WTC11 (cell line): ENCODE data around the gene FLT1. TPM values are rescaled to one million over a fixed set of nuclear protein-coding genes. Genes with fewer than 3 reads are reported as not detected.
A peak's percentile ranks its signal among the peaks of the same experiment; 100 is the strongest.

Experiments
- ATAC-seq: fragments of 200-7000 bp; cut with Tn5 transposase; 2 replicates; pipeline ENCODE4 v1.10.0; 2021; ENCODE audit warnings: mild to moderate bottlenecking, moderate library complexity
- CTCF ChIA-PET: fragments of 300-600 bp; sonication (Branson Sonifier 250); formaldehyde crosslinking; loops from one replicate; lab custom pipeline; 2021; ENCODE audit warnings: antibody characterized with exemption; lab: Charles Lee
- POLR2A ChIA-PET: fragments of 350-600 bp; sonication (Branson Sonifier 250); formaldehyde crosslinking; loops from one replicate; lab custom pipeline; 2021; ENCODE audit warnings: antibody characterized with exemption; lab: Charles Lee
- DNase-seq: peaks from one replicate; pipeline ENCODE4 v3.0.0; 2021; ENCODE audit warnings: low spot score
- H3K27ac Mint-ChIP-seq: 2 replicates; pipeline ENCODE4 v1.8.0; 2021; ENCODE audit warnings: mixed read lengths
- H3K27me3 Mint-ChIP-seq: 2 replicates; pipeline ENCODE4 v1.8.0; 2021; ENCODE audit warnings: low read depth, mild to moderate bottlenecking, moderate library complexity, mixed read lengths
- H3K36me3 Mint-ChIP-seq: 2 replicates; pipeline ENCODE4 v1.8.0; 2021; ENCODE audit warnings: mixed read lengths
- H3K4me1 Mint-ChIP-seq: 2 replicates; pipeline ENCODE4 v1.8.0; 2022; ENCODE audit warnings: mixed read lengths
- H3K4me3 Mint-ChIP-seq: 2 replicates; pipeline ENCODE4 v1.8.0; 2021; ENCODE audit warnings: mild to moderate bottlenecking, moderate library complexity, mixed read lengths
- H3K9me3 Mint-ChIP-seq: 2 replicates; pipeline ENCODE4 v1.8.0; 2021; ENCODE audit warnings: mixed read lengths
- ATF1 ChIP-seq: sonication (generic); formaldehyde crosslinking; IDR thresholded peaks from 2 replicates; pipeline ENCODE4 v1.8.1; 2023; ENCODE audit warnings: mild to moderate bottlenecking, moderate library complexity, missing genetic modification reagents
- IRF2 ChIP-seq: sonication (generic); formaldehyde crosslinking; IDR thresholded peaks from 2 replicates; pipeline ENCODE4 v1.8.0; 2022; ENCODE audit warnings: low read depth, missing genetic modification reagents, borderline replicate concordance
- KAT7 ChIP-seq: sonication (generic); formaldehyde crosslinking; IDR thresholded peaks from 2 replicates; pipeline ENCODE4 v1.8.1; 2023; ENCODE audit warnings: missing genetic modification reagents, mild to moderate bottlenecking, borderline replicate concordance
- NR1H2 ChIP-seq: sonication (generic); formaldehyde crosslinking; IDR thresholded peaks from 2 replicates; pipeline ENCODE4 v1.9.0; 2021; ENCODE audit warnings: mild to moderate bottlenecking, moderate library complexity, missing genetic modification reagents
- NR3C1 ChIP-seq: sonication (generic); formaldehyde crosslinking; conservative IDR thresholded peaks from 2 replicates; pipeline ENCODE4 v1.8.1; 2023; ENCODE audit warnings: low read depth, mild to moderate bottlenecking, missing genetic modification reagents
- PRRX2 ChIP-seq: fragments of 250-450 bp; sonication (Bioruptor Pico); IDR thresholded peaks from 2 replicates; pipeline ENCODE4 v1.8.0; 2021; ENCODE audit warnings: mild to moderate bottlenecking
- RELA ChIP-seq: sonication (generic); formaldehyde crosslinking; IDR thresholded peaks from 2 replicates; pipeline ENCODE4 v1.8.1; 2022; ENCODE audit warnings: missing genetic modification reagents, mild to moderate bottlenecking, borderline replicate concordance
- RORB ChIP-seq: fragments of 250-450 bp; sonication (Bioruptor Pico); IDR thresholded peaks from 2 replicates; pipeline ENCODE4 v1.9.0; 2021; ENCODE audit warnings: mild to moderate bottlenecking
- SP1 ChIP-seq: sonication (generic); formaldehyde crosslinking; conservative IDR thresholded peaks from 2 replicates; pipeline ENCODE4 v1.8.1; 2022; ENCODE audit warnings: missing genetic modification reagents
- TEAD1 ChIP-seq: sonication (generic); formaldehyde crosslinking; IDR thresholded peaks from 2 replicates; pipeline ENCODE4 v1.8.0; 2022; ENCODE audit warnings: mild to moderate bottlenecking, missing genetic modification reagents
- ZBTB21 ChIP-seq: sonication (generic); formaldehyde crosslinking; IDR thresholded peaks from 2 replicates; pipeline ENCODE4 v1.8.1; 2023; ENCODE audit warnings: mild to moderate bottlenecking, missing genetic modification reagents, borderline replicate concordance
- ZNF416 ChIP-seq: fragments of 250-450 bp; sonication (Bioruptor Pico); IDR thresholded peaks from 2 replicates; pipeline ENCODE4 v1.9.0; 2021; ENCODE audit warnings: mild to moderate bottlenecking, inconsistent platforms
- total RNA-seq: library from RNA; stranded (reverse); gene quantifications from 3 replicates; pipeline ENCODE4 v1.2.3, GENCODE V29; 2021
- TF ChIP-seq, protein P1 (sequence below): sonication (generic); formaldehyde crosslinking; IDR thresholded peaks from 2 replicates; pipeline ENCODE4 v1.8.1; 2023; ENCODE audit warnings: mild to moderate bottlenecking, missing genetic modification reagents
- TF ChIP-seq, protein P2 (sequence below): sonication (generic); formaldehyde crosslinking; IDR thresholded peaks from 2 replicates; pipeline ENCODE4 v1.8.0; 2023; ENCODE audit warnings: missing genetic modification reagents, mild to moderate bottlenecking, borderline replicate concordance
- TF ChIP-seq, protein P3 (sequence below): sonication (generic); formaldehyde crosslinking; IDR thresholded peaks from 2 replicates; pipeline ENCODE4 v1.8.1; 2023; ENCODE audit warnings: mild to moderate bottlenecking, missing genetic modification reagents, borderline replicate concordance
- TF ChIP-seq, protein P4 (sequence below): sonication (generic); formaldehyde crosslinking; IDR thresholded peaks from 2 replicates; pipeline ENCODE4 v1.8.1; 2022; ENCODE audit warnings: missing genetic modification reagents, borderline replicate concordance

Gene FLT1
- total RNA-seq, 1 experiment from 2014 or later: 66.3 TPM

DNA sequence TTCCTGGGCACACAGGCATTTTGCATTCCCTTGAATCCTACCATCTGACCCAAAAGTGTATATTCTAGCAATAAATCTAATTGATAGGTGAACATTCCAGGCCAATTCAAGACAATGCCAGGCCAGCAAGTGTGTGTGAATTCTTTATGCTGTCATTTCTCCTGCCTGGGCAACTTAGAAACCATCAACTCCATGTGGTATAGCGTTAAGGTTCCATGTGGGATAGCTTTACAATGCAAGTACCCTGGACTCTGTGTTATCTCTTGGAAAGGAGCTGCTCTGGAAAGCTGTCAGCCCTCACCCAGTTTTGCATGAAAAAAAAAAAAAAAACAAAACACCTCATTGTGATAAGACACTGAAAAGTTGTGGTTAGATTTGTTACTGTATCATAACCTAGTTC is 15.6 kb upstream of the FLT1 start:
- no peaks in the 10 kb centered on the region for H3K36me3 Mint-ChIP-seq
- H3K4me3 Mint-ChIP-seq: no peak overlapping the region
- ATAC-seq: 0 out of 2 replicates have a peak, but pooled peaks have one; percentile 28
- no peaks in the 10 kb centered on the region for H3K27me3 Mint-ChIP-seq
- POLR2A ChIA-PET: no interaction called here
- H3K9me3 Mint-ChIP-seq: no peaks in the 10 kb centered on the region; the same call in 1 of the 2 replicates
- CTCF ChIA-PET: no interaction called here
- H3K4me1 Mint-ChIP-seq: peaks cover 12% of the 10 kb centered on the region
- no peak for DNase-seq
- TF ChIP-seq, protein P1, sequence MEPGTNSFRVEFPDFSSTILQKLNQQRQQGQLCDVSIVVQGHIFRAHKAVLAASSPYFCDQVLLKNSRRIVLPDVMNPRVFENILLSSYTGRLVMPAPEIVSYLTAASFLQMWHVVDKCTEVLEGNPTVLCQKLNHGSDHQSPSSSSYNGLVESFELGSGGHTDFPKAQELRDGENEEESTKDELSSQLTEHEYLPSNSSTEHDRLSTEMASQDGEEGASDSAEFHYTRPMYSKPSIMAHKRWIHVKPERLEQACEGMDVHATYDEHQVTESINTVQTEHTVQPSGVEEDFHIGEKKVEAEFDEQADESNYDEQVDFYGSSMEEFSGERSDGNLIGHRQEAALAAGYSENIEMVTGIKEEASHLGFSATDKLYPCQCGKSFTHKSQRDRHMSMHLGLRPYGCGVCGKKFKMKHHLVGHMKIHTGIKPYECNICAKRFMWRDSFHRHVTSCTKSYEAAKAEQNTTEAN: no peak
- TF ChIP-seq RORB (CRISPR knock-in tag) (no peak), NR1H2 (CRISPR knock-in tag) (no peak), ZBTB21 (no peak), RELA (CRISPR knock-in tag) (no peak), PRRX2 (CRISPR knock-in tag) (no peak), TEAD1 (CRISPR knock-in tag) (no peak), KAT7 (no peak), ATF1 (CRISPR knock-in tag) (no peak), NR3C1 (CRISPR knock-in tag) (no peak), IRF2 (CRISPR knock-in tag) (no peak), ZNF416 (no peak), SP1 (CRISPR knock-in tag) (no peak)
- TF ChIP-seq, protein P2, sequence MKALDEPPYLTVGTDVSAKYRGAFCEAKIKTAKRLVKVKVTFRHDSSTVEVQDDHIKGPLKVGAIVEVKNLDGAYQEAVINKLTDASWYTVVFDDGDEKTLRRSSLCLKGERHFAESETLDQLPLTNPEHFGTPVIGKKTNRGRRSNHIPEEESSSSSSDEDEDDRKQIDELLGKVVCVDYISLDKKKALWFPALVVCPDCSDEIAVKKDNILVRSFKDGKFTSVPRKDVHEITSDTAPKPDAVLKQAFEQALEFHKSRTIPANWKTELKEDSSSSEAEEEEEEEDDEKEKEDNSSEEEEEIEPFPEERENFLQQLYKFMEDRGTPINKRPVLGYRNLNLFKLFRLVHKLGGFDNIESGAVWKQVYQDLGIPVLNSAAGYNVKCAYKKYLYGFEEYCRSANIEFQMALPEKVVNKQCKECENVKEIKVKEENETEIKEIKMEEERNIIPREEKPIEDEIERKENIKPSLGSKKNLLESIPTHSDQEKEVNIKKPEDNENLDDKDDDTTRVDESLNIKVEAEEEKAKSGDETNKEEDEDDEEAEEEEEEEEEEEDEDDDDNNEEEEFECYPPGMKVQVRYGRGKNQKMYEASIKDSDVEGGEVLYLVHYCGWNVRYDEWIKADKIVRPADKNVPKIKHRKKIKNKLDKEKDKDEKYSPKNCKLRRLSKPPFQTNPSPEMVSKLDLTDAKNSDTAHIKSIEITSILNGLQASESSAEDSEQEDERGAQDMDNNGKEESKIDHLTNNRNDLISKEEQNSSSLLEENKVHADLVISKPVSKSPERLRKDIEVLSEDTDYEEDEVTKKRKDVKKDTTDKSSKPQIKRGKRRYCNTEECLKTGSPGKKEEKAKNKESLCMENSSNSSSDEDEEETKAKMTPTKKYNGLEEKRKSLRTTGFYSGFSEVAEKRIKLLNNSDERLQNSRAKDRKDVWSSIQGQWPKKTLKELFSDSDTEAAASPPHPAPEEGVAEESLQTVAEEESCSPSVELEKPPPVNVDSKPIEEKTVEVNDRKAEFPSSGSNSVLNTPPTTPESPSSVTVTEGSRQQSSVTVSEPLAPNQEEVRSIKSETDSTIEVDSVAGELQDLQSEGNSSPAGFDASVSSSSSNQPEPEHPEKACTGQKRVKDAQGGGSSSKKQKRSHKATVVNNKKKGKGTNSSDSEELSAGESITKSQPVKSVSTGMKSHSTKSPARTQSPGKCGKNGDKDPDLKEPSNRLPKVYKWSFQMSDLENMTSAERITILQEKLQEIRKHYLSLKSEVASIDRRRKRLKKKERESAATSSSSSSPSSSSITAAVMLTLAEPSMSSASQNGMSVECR (CRISPR knock-in tag): no peak
- TF ChIP-seq, protein P3, sequence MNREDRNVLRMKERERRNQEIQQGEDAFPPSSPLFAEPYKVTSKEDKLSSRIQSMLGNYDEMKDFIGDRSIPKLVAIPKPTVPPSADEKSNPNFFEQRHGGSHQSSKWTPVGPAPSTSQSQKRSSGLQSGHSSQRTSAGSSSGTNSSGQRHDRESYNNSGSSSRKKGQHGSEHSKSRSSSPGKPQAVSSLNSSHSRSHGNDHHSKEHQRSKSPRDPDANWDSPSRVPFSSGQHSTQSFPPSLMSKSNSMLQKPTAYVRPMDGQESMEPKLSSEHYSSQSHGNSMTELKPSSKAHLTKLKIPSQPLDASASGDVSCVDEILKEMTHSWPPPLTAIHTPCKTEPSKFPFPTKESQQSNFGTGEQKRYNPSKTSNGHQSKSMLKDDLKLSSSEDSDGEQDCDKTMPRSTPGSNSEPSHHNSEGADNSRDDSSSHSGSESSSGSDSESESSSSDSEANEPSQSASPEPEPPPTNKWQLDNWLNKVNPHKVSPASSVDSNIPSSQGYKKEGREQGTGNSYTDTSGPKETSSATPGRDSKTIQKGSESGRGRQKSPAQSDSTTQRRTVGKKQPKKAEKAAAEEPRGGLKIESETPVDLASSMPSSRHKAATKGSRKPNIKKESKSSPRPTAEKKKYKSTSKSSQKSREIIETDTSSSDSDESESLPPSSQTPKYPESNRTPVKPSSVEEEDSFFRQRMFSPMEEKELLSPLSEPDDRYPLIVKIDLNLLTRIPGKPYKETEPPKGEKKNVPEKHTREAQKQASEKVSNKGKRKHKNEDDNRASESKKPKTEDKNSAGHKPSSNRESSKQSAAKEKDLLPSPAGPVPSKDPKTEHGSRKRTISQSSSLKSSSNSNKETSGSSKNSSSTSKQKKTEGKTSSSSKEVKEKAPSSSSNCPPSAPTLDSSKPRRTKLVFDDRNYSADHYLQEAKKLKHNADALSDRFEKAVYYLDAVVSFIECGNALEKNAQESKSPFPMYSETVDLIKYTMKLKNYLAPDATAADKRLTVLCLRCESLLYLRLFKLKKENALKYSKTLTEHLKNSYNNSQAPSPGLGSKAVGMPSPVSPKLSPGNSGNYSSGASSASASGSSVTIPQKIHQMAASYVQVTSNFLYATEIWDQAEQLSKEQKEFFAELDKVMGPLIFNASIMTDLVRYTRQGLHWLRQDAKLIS (CRISPR knock-in tag): no peak
- no peak overlapping the region for H3K27ac Mint-ChIP-seq

DNA sequence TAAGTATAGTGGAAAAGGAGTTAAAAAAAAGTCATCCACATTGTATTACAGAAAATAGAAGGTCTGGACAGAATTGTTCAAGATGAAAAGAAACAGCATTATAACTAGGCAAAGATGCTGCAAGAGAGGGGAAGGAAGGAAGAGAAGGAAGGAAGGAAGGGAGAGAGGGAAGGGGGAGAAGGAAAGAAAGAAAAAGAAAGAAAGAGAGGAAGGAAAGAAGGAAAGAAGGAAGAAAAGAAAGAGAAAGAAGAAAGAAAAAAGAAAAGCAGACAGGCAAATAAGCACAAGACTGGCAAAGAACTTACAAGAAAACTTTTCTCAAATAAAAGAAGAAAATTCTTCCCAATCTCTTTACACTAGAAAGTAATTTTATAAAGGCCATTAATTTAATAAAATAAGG is 15.1 kb upstream of the FLT1 start:
- no peak for DNase-seq
- no peaks in the 10 kb centered on the region for H3K36me3 Mint-ChIP-seq
- TF ChIP-seq, protein P4, sequence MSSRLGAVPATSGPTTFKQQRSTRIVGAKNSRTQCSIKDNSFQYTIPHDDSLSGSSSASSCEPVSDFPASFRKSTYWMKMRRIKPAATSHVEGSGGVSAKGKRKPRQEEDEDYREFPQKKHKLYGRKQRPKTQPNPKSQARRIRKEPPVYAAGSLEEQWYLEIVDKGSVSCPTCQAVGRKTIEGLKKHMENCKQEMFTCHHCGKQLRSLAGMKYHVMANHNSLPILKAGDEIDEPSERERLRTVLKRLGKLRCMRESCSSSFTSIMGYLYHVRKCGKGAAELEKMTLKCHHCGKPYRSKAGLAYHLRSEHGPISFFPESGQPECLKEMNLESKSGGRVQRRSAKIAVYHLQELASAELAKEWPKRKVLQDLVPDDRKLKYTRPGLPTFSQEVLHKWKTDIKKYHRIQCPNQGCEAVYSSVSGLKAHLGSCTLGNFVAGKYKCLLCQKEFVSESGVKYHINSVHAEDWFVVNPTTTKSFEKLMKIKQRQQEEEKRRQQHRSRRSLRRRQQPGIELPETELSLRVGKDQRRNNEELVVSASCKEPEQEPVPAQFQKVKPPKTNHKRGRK (CRISPR knock-in tag): 0 out of 2 replicates have a peak, but pooled peaks have one; percentile 45
- TF ChIP-seq SP1 (CRISPR knock-in tag): no peak

More for the DNA sequence above, 15.1 kb upstream of the FLT1 start:
- no peaks in the 10 kb centered on the region for H3K27me3 Mint-ChIP-seq
- no peak for ATAC-seq
- no peak overlapping the region for H3K27ac Mint-ChIP-seq
- H3K4me3 Mint-ChIP-seq: no peak overlapping the region
- CTCF ChIA-PET: no interaction called here
- H3K9me3 Mint-ChIP-seq: no peaks in the 10 kb centered on the region; the same call in 1 of the 2 replicates
- POLR2A ChIA-PET: no interaction called here
- peaks cover 17% of the 10 kb centered on the region for H3K4me1 Mint-ChIP-seq
